K562 (cell line): ENCODE data around the gene FAR2. TPM values are rescaled to one million over a fixed set of nuclear protein-coding genes. Genes with fewer than 3 reads are reported as not detected.

Experiments used
- ATAC-seq: fragments of 200-7000 bp; cut with Tn5 transposase; 3 replicates; pipeline ENCODE4 v1.9.1; 2020; ENCODE audit warnings: moderate library complexity
- BruUV-seq: library from RNA; stranded (reverse); fragments of 400-500 nt; replicated peaks from 2 replicates; lab custom pipeline; 2021; lab: Mats Ljungman, UMichigan
- CTCF ChIA-PET: fragments of 300-600 bp; formaldehyde crosslinking; extraction: SDS; loops from one replicate; lab custom pipeline; 2021; ENCODE audit warnings: low intra/inter-chr PET ratio; lab: Yijun Ruan, JAX
- POLR2A ChIA-PET: fragments of 300-600, 350-650 bp; sonication (Branson Sonifier 250); formaldehyde crosslinking; extraction: SDS; loops from one replicate; lab custom pipeline; 2021; ENCODE audit warnings: antibody characterized with exemption, inconsistent platforms; lab: Yijun Ruan, JAX
- DNase-seq, 4 experiments: peaks; one replicate each; pipeline versions ENCODE4 v3.0.0 to v3.0.0-alpha.2; 2011 to 2018; ENCODE audit warnings: low spot score in 3 of 4, mixed read lengths in 3 of 4; ENCODE audit errors: extremely low read depth in 1 of 4
- FAIRE-seq: peaks from 2 replicates; lab custom pipeline; 2011; peaks lifted over from hg19 to GRCh38; lab: Jason Lieb, UNC
- H2AFZ ChIP-seq: 2 replicates; pipeline ENCODE4 v1.6.0; 2011; ENCODE audit warnings: low read depth, low read length, control low read depth, inconsistent platforms
- H3K27ac ChIP-seq: fragments of 200-600 bp; 3 replicates; pipeline ENCODE4 v1.8.0; 2011; ENCODE audit warnings: low read depth, mild to moderate bottlenecking, control low read depth, inconsistent platforms, low read length, moderate library complexity, mixed read lengths; ENCODE audit errors: extremely low read depth
- H3K27me3 ChIP-seq, 2 experiments: fragments of 300-600 bp in 1 of 2; 2 replicates in 1 of 2; 3 replicates in 1 of 2; pipeline versions ENCODE4 v1.6.0 to v1.8.0; 2011; ENCODE audit warnings: inconsistent platforms in 2 of 2, low read length in 2 of 2, mild to moderate bottlenecking in 1 of 2, mixed read lengths in 1 of 2, moderate library complexity in 1 of 2; ENCODE audit not compliant: control insufficient read depth in 2 of 2, insufficient read depth in 2 of 2
- H3K36me3 ChIP-seq: fragments of 300-600 bp; 3 replicates; pipeline ENCODE4 v1.8.0; 2011; ENCODE audit warnings: mild to moderate bottlenecking, low read length, inconsistent platforms; ENCODE audit not compliant: control insufficient read depth, insufficient read depth
- H3K4me1 ChIP-seq, 2 experiments: fragments of 200-600 bp in 1 of 2; replicated peaks in 1 of 2; 2 replicates in 1 of 2; 3 replicates in 1 of 2; pipeline versions ENCODE4 v1.5.1 to v1.8.0; 2011; ENCODE audit warnings: inconsistent platforms in 2 of 2, low read length in 2 of 2, mild to moderate bottlenecking in 1 of 2, mixed read lengths in 1 of 2, moderate library complexity in 1 of 2; ENCODE audit not compliant: control insufficient read depth in 2 of 2, insufficient read depth in 2 of 2
- H3K4me2 ChIP-seq: 2 replicates; pipeline ENCODE4 v1.6.1; 2011; ENCODE audit warnings: low read length, control low read depth, inconsistent platforms, mixed read lengths; ENCODE audit not compliant: insufficient read depth
- H3K4me3 ChIP-seq: fragments of 200-600 bp; sonication (generic), shearing (Covaris generic); 2 replicates; pipeline ENCODE4 v1.5.1; 2016; ENCODE audit warnings: control low read depth, inconsistent platforms
- H3K79me2 ChIP-seq: fragments of 200-600 bp; 3 replicates; pipeline ENCODE4 v1.8.0; 2011; ENCODE audit warnings: low read length, inconsistent platforms; ENCODE audit not compliant: control insufficient read depth, insufficient read depth
- H3K9ac ChIP-seq, 2 experiments: 2 replicates each; pipeline versions ENCODE4 v1.6.0 to v1.6.1; 2011; ENCODE audit warnings: low read depth in 2 of 2, low read length in 2 of 2, control low read depth in 1 of 2, inconsistent platforms in 1 of 2, mild to moderate bottlenecking in 1 of 2, mixed read lengths in 1 of 2; ENCODE audit not compliant: insufficient read depth in 1 of 2
- H3K9me1 ChIP-seq: one replicate; pipeline ENCODE4 v1.6.0; 2011; ENCODE audit warnings: inconsistent platforms, mild to moderate bottlenecking, low read length, moderate library complexity; ENCODE audit not compliant: control insufficient read depth, insufficient read depth
- H3K9me3 ChIP-seq: replicated peaks from 2 replicates; pipeline ENCODE4 v1.5.1; 2011; ENCODE audit warnings: low read depth, low read length, inconsistent platforms; ENCODE audit not compliant: control insufficient read depth, insufficient read depth
- H4K20me1 ChIP-seq: replicated peaks from 2 replicates; pipeline ENCODE4 v1.6.1; 2011; ENCODE audit warnings: low read length, inconsistent platforms, mixed read lengths; ENCODE audit not compliant: control insufficient read depth, insufficient read depth
- HNRNPLL ChIP-seq: fragments of 200-400 bp; formaldehyde crosslinking; IDR thresholded peaks from 2 replicates; pipeline ENCODE4 v1.6.1; 2017; ENCODE audit warnings: low read length, low read depth, mild to moderate bottlenecking; ENCODE audit not compliant: poor library complexity, severe bottlenecking
- KLF10 ChIP-seq: fragments of 250-450 bp; sonication (Bioruptor Pico); IDR thresholded peaks from 2 replicates; pipeline ENCODE4 v1.6.1; 2021; ENCODE audit warnings: matching md5 sums
- POLR2AphosphoS5 ChIP-seq: IDR thresholded peaks from 2 replicates; pipeline ENCODE4 v1.6.1; 2011; ENCODE audit warnings: mild to moderate bottlenecking, low read depth, low read length, moderate library complexity; ENCODE audit not compliant: control insufficient read depth, insufficient read depth
- TCF7 ChIP-seq: sonication (generic); IDR thresholded peaks from 2 replicates; pipeline ENCODE4 v1.6.1; 2016; ENCODE audit warnings: antibody characterized with exemption, borderline replicate concordance
- ZNF551 ChIP-seq: fragments of 250-450 bp; sonication (Bioruptor Pico); IDR thresholded peaks from 2 replicates; pipeline ENCODE4 v1.5.0; 2021; ENCODE audit warnings: mild to moderate bottlenecking, moderate library complexity
- ZNF592 ChIP-seq: fragments of 450-650 bp; IDR thresholded peaks from 2 replicates; pipeline ENCODE4 v1.6.1; 2017; ENCODE audit warnings: antibody characterized with exemption, mild to moderate bottlenecking
- WGBS: fragments of 100-300 bp; shearing (Covaris generic); methylation state at CpG from one replicate; pipeline ENCODE4 v1.1.6; 2016; ENCODE audit warnings: low coverage, mixed read lengths; ENCODE audit not compliant: insufficient coverage; ENCODE audit errors: missing lambda C conversion rate; 5-methylcytosine and 5-hydroxymethylcytosine counted together
- in situ Hi-C: fragments of 300-500 bp; cut with MboI; formaldehyde crosslinking; loops from 4 replicates; pipeline ENCODE4 v1.15.0; 2018; ENCODE audit warnings: inconsistent platforms, mixed read lengths
- intact Hi-C: fragments of 100-400 bp; cut with micrococcal nuclease; formaldehyde crosslinking; loops from 2 replicates; pipeline ENCODE4 v1.14.2; 2022
- polyA plus RNA-seq, 8 experiments: library from polyadenylated mRNA; depleted of rRNA in 4 of 8; stranded (reverse) in 5 of 8; unstranded in 3 of 8; fragments of >200 nt; fragmentation: Nextera tagmentation in 2 of 8; fragmentation: Illumina TruSeq in 1 of 8; extraction: Ambion mirVana in 2 of 8; extraction: Trizol in 1 of 8; gene quantifications; 2 replicates each; pipeline versions ENCODE4 v1.2.1 to v1.2.3, GENCODE V29; 2011 to 2014; ENCODE audit warnings: inconsistent platforms in 1 of 8, missing spikeins in 1 of 8
- total RNA-seq, 7 experiments: library from RNA; depleted of rRNA in 6 of 7; stranded (reverse); fragments of >200 nt in 6 of 7; fragmentation: Illumina TruSeq in 2 of 7; extraction: Trizol in 2 of 7; gene quantifications; 2 replicates each; pipeline versions ENCODE4 v1.2.1 to v1.2.3, GENCODE V29; 2011 to 2021; ENCODE audit warnings: low replicate concordance in 1 of 7

Gene FAR2
- total and polyA plus RNA-seq, 9 of the 15 experiments (the other 6 are each of a cell fraction or from before 2014, with no cell fraction given): 5.0 to 13.4 (median 8.5) TPM

DNA sequence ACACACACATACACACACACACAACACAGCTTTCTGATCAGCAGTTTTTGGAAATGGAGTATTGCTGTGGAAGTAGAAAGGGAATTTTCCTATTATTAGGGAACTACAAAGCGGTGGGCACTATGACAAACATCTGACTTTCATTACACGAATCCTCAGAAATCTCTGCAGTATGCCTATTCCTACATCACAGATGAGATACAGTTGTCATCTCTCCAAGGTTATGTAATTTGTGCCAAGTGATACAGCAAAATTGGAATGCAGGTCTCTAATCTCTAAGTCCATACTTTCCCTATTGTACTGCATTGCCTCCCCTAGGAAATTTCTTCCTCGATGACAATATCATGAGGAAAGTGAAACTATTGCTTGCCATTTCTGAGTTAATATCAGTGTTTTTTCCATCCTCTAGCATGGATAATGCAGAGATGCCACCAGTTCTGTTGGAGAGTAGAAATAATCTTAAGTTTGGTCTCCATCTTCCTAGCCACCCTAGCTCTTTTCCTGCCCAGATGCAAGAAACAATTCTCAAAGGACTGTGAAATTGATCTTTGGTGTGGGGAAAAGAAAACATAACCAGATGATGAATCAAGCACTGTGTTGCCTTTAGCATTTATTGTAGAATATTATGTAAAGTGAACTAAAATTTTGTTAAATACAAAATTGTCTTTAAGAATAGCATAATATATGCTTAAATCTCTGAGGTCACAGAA, 137.2 kb downstream of the FAR2 start:
- no peaks in the 10 kb centered on the region for H3K4me1 ChIP-seq
- no peak overlapping the region for H3K9ac ChIP-seq
- CTCF ChIA-PET: no interaction called here
- no TSS peak for BruUV-seq
- no peak overlapping the region for H3K4me2 ChIP-seq
- H3K9me1 ChIP-seq: no peaks in the 10 kb centered on the region
- FAIRE-seq: peak; percentile 6
- no peaks in the 10 kb centered on the region for H3K36me3 ChIP-seq
- POLR2A ChIA-PET: interaction anchor here (0.7 to 1.0 kb wide), 2 partner anchors 9 to 272 kb away, joined by 3 read pairs; no protein-coding TSS in a partner anchor
- no peaks in the 10 kb centered on the region for H3K79me2 ChIP-seq
- no peak overlapping the region for H2AFZ ChIP-seq
- ATAC-seq: no peak
- no peak overlapping the region for H3K27ac ChIP-seq
- no peaks in the 10 kb centered on the region for H3K9me3 ChIP-seq
- 11% methylated on average over 3 of the region's 3 CpGs for WGBS
- TF ChIP-seq TCF7 (no peak), ZNF551 (CRISPR knock-in tag) (no peak), KLF10 (CRISPR knock-in tag) (no peak), HNRNPLL (no peak), ZNF592 (no peak), POLR2AphosphoS5 (no peak)
- H4K20me1 ChIP-seq: no peaks in the 10 kb centered on the region
- DNase-seq: no peak
- intact Hi-C loops (no loop called here), in situ Hi-C loops (no loop called here)
- no peak overlapping the region for H3K4me3 ChIP-seq
- no peaks in the 10 kb centered on the region for H3K27me3 ChIP-seq
